Measurements from ENCODE around the gene UNC5C. TPM values are rescaled to one million over a fixed set of nuclear protein-coding genes. Genes with fewer than 3 reads are reported as not detected.

The UNC5C gene
- polyA plus RNA-seq, 1 donor (not counting 4 experiments of a cell fraction or from before 2014, with no cell fraction given): not detected

DNA sequence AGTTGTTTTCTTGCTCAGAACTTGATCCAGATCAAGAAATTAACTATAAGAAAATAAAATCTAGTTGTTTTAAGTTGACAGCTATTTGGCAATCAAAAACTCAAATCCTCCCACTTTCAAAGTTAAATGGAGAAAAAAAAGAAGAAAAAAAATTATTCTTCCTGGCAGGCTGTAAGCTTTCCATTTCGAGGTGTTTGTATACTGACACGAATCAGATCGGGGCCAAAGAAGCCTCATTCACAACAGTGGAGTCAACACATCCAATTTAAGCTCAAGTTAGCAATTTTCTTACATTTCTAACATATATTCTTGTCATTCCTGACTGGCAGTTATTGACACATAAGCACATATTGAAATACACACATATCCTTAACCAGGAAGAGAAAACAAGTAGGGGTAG, 119.4 kb downstream of the UNC5C start:
- Histone ChIP-seq H2AFZ (ENCODE audit: control insufficient read depth, low read length) (no peak overlapping the region), H3K4me1 (ENCODE audit: control insufficient read depth, extremely low read depth, insufficient read depth, low read length) (no peaks in the 10 kb centered on the region), H3K27ac (ENCODE audit: control insufficient read depth, insufficient read depth, low read length) (no peak overlapping the region), H4K20me1 (ENCODE audit: control insufficient read depth, extremely low read depth, insufficient read depth, low read length) (no peaks in the 10 kb centered on the region), H3K9ac (ENCODE audit: control insufficient read depth, extremely low read depth, insufficient read depth, low read length) (no peak overlapping the region), H3K79me2 (ENCODE audit: control insufficient read depth, insufficient read depth, low read length) (no peaks in the 10 kb centered on the region), H3K36me3 (ENCODE audit: control insufficient read depth in 2 of 2, extremely low read depth in 1 of 2, insufficient read depth in 2 of 2, low read length in 2 of 2) (no peaks in the 10 kb centered on the region), H3K9me3 (ENCODE audit: control insufficient read depth, low read depth, low read length) (no peaks in the 10 kb centered on the region), H3K4me3 (ENCODE audit: control insufficient read depth in 2 of 3, extremely low read depth in 1 of 3, insufficient read depth in 2 of 3, low read depth in 1 of 3, low read length in 3 of 3) (no peak overlapping the region), H3K27me3 (ENCODE audit: control insufficient read depth, extremely low read depth, insufficient read depth, low read length) (no peaks in the 10 kb centered on the region), H3K4me2 (ENCODE audit: control insufficient read depth, extremely low read depth, insufficient read depth, low read depth, low read length) (no peak overlapping the region), H3K9me1 (ENCODE audit: control insufficient read depth, extremely low read depth, insufficient read depth, low read length) (no peaks in the 10 kb centered on the region)
- TF ChIP-seq, protein P1, sequence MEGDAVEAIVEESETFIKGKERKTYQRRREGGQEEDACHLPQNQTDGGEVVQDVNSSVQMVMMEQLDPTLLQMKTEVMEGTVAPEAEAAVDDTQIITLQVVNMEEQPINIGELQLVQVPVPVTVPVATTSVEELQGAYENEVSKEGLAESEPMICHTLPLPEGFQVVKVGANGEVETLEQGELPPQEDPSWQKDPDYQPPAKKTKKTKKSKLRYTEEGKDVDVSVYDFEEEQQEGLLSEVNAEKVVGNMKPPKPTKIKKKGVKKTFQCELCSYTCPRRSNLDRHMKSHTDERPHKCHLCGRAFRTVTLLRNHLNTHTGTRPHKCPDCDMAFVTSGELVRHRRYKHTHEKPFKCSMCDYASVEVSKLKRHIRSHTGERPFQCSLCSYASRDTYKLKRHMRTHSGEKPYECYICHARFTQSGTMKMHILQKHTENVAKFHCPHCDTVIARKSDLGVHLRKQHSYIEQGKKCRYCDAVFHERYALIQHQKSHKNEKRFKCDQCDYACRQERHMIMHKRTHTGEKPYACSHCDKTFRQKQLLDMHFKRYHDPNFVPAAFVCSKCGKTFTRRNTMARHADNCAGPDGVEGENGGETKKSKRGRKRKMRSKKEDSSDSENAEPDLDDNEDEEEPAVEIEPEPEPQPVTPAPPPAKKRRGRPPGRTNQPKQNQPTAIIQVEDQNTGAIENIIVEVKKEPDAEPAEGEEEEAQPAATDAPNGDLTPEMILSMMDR (optimal IDR thresholded peaks at IDR 0.05 in 1 of 3, IDR thresholded peaks at IDR 0.05 in 1 of 3, conservative IDR thresholded peaks at IDR 0.05 in 1 of 3; ENCODE audit: extremely low read depth in 1 of 3, insufficient read depth in 2 of 3, low read length in 3 of 3): no peak
- TF ChIP-seq EZH2 (IDR thresholded peaks at IDR 0.05; ENCODE audit: low read length): no peak
- dilution Hi-C loops (cut with MboI; ENCODE audit: extremely low pct_ligation_motif_present, low sequenced_read_pairs): no loop called here
- DNase-seq (ENCODE audit: low read depth, low spot score) (no peak), FAIRE-seq (no peak)

DNA sequence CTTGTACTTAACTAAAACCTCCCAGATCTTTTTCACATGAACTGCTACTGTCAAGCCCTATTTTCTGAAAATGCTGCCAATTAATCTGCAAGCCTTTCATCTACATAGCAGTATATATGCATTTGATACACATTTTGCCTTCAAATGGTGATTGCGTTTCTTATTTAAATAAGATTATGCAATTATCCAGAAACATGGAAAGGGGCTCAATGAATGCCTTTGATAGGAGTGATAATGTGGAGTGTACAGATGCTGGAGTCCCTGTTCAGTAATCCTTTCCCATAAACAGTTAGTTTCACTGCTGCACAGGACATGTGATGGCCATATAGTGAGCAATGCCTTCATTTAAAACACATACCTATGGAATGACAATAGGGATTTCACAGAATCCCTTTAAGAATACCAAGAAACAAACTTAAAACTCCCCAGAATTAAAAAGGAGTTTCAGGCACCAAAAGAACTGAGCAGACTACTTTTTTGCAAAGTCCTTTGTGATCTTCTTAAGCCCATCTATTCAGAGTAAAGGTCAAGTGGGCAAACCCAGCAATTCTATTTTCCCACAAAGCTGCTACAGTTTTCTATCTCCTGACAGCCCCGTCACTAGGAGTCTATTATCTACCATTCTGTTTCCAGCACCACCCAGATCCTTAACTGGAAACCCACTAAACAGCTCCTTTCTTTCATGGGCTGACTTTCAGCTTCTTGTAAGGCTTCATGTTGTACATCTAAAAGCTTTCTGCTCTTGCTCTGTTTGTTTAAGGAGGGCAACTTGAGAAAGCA, 120.3 kb downstream of the UNC5C start:
- Histone ChIP-seq H3K4me3 (ENCODE audit: control insufficient read depth in 2 of 3, extremely low read depth in 1 of 3, insufficient read depth in 2 of 3, low read depth in 1 of 3, low read length in 3 of 3) (no peak overlapping the region), H3K9me3 (ENCODE audit: control insufficient read depth, low read depth, low read length) (no peaks in the 10 kb centered on the region), H4K20me1 (ENCODE audit: control insufficient read depth, extremely low read depth, insufficient read depth, low read length) (no peaks in the 10 kb centered on the region), H2AFZ (ENCODE audit: control insufficient read depth, low read length) (no peak overlapping the region), H3K27me3 (ENCODE audit: control insufficient read depth, extremely low read depth, insufficient read depth, low read length) (no peaks in the 10 kb centered on the region), H3K27ac (ENCODE audit: control insufficient read depth, insufficient read depth, low read length) (no peak overlapping the region), H3K4me2 (ENCODE audit: control insufficient read depth, extremely low read depth, insufficient read depth, low read depth, low read length) (no peak overlapping the region), H3K4me1 (ENCODE audit: control insufficient read depth, extremely low read depth, insufficient read depth, low read length) (no peaks in the 10 kb centered on the region), H3K9ac (ENCODE audit: control insufficient read depth, extremely low read depth, insufficient read depth, low read length) (no peak overlapping the region), H3K79me2 (ENCODE audit: control insufficient read depth, insufficient read depth, low read length) (no peaks in the 10 kb centered on the region), H3K9me1 (ENCODE audit: control insufficient read depth, extremely low read depth, insufficient read depth, low read length) (no peaks in the 10 kb centered on the region), H3K36me3 (ENCODE audit: control insufficient read depth in 2 of 2, extremely low read depth in 1 of 2, insufficient read depth in 2 of 2, low read length in 2 of 2) (no peaks in the 10 kb centered on the region)
- TF ChIP-seq EZH2 (IDR thresholded peaks at IDR 0.05; ENCODE audit: low read length): no peak
- TF ChIP-seq, protein P1 (optimal IDR thresholded peaks at IDR 0.05 in 1 of 3, IDR thresholded peaks at IDR 0.05 in 1 of 3, conservative IDR thresholded peaks at IDR 0.05 in 1 of 3; ENCODE audit: extremely low read depth in 1 of 3, insufficient read depth in 2 of 3, low read length in 3 of 3): no peak
- dilution Hi-C loops (cut with MboI; ENCODE audit: extremely low pct_ligation_motif_present, low sequenced_read_pairs): no loop called here
- FAIRE-seq: no peak
- no peak for DNase-seq (ENCODE audit: low read depth, low spot score)

Measured in keratinocyte (primary cell).